ENCODE measurements around the gene MYB. TPM values are rescaled to one million over a fixed set of nuclear protein-coding genes. Genes with fewer than 3 reads are reported as not detected.

Gene MYB
- total and polyA plus RNA-seq, 2 of the 13 experiments (the other 11 are each of a cell fraction or from before 2014, with no cell fraction given), result 0.04 to 0.20 TPM

- H3K27ac ChIP-seq (ENCODE audit: extremely low read length, insufficient read depth, low read length), result no peak overlapping the region
- H2AFZ ChIP-seq (ENCODE audit: low read length), result no peak overlapping the region
- 20% methylated on average over 4 of the region's 4 CpGs for WGBS (ENCODE audit: low lambda C conversion rate)
- POLR2A ChIA-PET, result no interaction called here
- no peaks in the 10 kb centered on the region for H3K4me1 ChIP-seq (ENCODE audit: insufficient read depth, low read length)
- BruUV-seq (replicated peaks), result no TSS peak
- DNase-seq (ENCODE audit: low spot score), result no peak
- FAIRE-seq, result no peak
- in situ Hi-C loops (cut with HindIII; ENCODE audit: extremely low pct_ligation_motif_present, low pct_unique_long_range_greater_than_20kb), result loop anchor here (5.0 kb wide), 1 partner anchor 278 kb away; no protein-coding TSS in a partner anchor
- H3K4me2 ChIP-seq (ENCODE audit: low read depth, low read length), result no peak overlapping the region
- no peak for ATAC-seq
- no peak overlapping the region for H3K4me3 ChIP-seq (replicated peaks in 1 of 3; ENCODE audit: insufficient read depth in 1 of 3, low read depth in 2 of 3, low read length in 3 of 3)
- H4K20me1 ChIP-seq (ENCODE audit: insufficient read depth, low read length), result no peaks in the 10 kb centered on the region
- no peaks in the 10 kb centered on the region; a peak in 1 of 5 replicates for H3K27me3 ChIP-seq (ENCODE audit: control insufficient read depth in 1 of 2, insufficient read depth in 2 of 2, low read length in 2 of 2)
- H3K79me2 ChIP-seq (ENCODE audit: insufficient read depth, low read length), result no peaks in the 10 kb centered on the region
- CTCF ChIA-PET (ENCODE audit: low intra/inter-chr PET ratio, low total read pairs), result interaction anchor here (1.8 to 3.1 kb wide), 3 partner anchors 39 to 294 kb away, joined by 8 to 25 read pairs (median 15); no protein-coding TSS in a partner anchor
- intact Hi-C loops (cut with micrococcal nuclease; ENCODE audit: unreplicated experiment), result loop anchor here (1.0 to 5.0 kb wide), 3 partner anchors 38 to 295 kb away; partner anchors contain the start of gene MYB
- no peaks in the 10 kb centered on the region for H3K36me3 ChIP-seq (replicated peaks in 1 of 2; ENCODE audit: control insufficient read depth in 1 of 2, insufficient read depth in 2 of 2, low read length in 2 of 2)
- no peaks in the 10 kb centered on the region for H3K9me3 ChIP-seq (ENCODE audit: low read length)
- no peak overlapping the region for H3K9ac ChIP-seq (ENCODE audit: insufficient read depth, low read depth, low read length)
- TF ChIP-seq ZFY (CRISPR knock-in tag; IDR thresholded peaks at IDR 0.05) (no peak), REXO4 (CRISPR knock-in tag; IDR thresholded peaks at IDR 0.05; ENCODE audit: borderline replicate concordance) (no peak), ZNF782 (CRISPR knock-in tag; IDR thresholded peaks at IDR 0.05; ENCODE audit: borderline replicate concordance) (no peak), ZNF549 (CRISPR knock-in tag; IDR thresholded peaks at IDR 0.05) (no peak), ZNF577 (CRISPR knock-in tag; IDR thresholded peaks at IDR 0.05; ENCODE audit: borderline replicate concordance, low read depth) (no peak), REL (CRISPR knock-in tag; conservative IDR thresholded peaks at IDR 0.05) (no peak), ZNF207 (IDR thresholded peaks at IDR 0.05; ENCODE audit: borderline replicate concordance) (no peak), ZNF572 (CRISPR knock-in tag; IDR thresholded peaks at IDR 0.05) (no peak), ZNF788 (CRISPR knock-in tag; IDR thresholded peaks at IDR 0.05; ENCODE audit: borderline replicate concordance) (no peak), HNF4A (CRISPR knock-in tag; IDR thresholded peaks at IDR 0.05) (no peak), RCOR2 (CRISPR knock-in tag; IDR thresholded peaks at IDR 0.05) (no peak), FOXA3 (CRISPR knock-in tag; IDR thresholded peaks at IDR 0.05) (no peak), PHF8 (CRISPR knock-in tag; IDR thresholded peaks at IDR 0.05) (no peak), AFF4 (CRISPR knock-in tag; IDR thresholded peaks at IDR 0.05) (no peak), ZHX1 (CRISPR knock-in tag; IDR thresholded peaks at IDR 0.05; ENCODE audit: low read depth) (no peak), TIGD3 (CRISPR knock-in tag; IDR thresholded peaks at IDR 0.05; ENCODE audit: borderline replicate concordance) (no peak), SATB2 (CRISPR knock-in tag; IDR thresholded peaks at IDR 0.05) (no peak), ZSCAN25 (CRISPR knock-in tag; IDR thresholded peaks at IDR 0.05) (no peak)
Measured at GRCh38 chr6:135144673-135145062, 36.4 kb upstream of the MYB start.
